ENCODE results near the gene TMEM120A. TPM values are rescaled to one million over a fixed set of nuclear protein-coding genes. Genes with fewer than 3 reads are reported as not detected.

TMEM120A gene
- total RNA-seq, 1 donor from 2014 or later: 21.6 TPM

DNA sequence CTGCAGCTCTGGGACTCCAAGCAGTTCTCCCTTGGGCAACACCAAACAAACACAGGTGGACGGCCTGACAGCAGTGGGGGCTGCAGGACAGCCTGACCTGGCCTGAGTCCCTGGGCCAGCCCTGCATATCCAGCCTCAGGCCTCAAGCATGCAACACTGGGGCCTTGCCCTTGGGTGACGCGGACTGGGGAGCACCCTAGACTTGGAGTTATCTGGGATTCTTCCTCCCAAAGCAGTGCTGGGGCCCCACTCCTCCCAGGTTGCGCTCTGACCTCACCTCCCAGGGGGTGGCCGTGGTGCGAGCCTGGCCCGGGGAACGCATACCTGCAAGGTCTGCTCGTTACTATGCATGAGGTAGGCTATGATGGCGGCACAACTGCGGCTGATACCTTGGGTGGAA, 6.2 kb upstream of the TMEM120A start:
- DNase-seq (ENCODE audit: low read depth) (no peak), FAIRE-seq (no peak)
- peaks cover 26% of the 10 kb centered on the region for H3K36me3 ChIP-seq (ENCODE audit: control insufficient read depth, insufficient read depth, low read length)
- no peaks in the 10 kb centered on the region for H3K27me3 ChIP-seq (ENCODE audit: control insufficient read depth, insufficient read depth, low read length)
- no peak overlapping the region for H3K4me3 ChIP-seq (ENCODE audit: low read depth, low read length)
- TF ChIP-seq CTCF (IDR thresholded peaks at IDR 0.05; ENCODE audit: insufficient read depth, low read length, severe bottlenecking): no peak

GRCh38 chr7:75998038-75998437, 3.6 kb upstream of the TMEM120A start:
- no peaks in the 10 kb centered on the region for H3K27me3 ChIP-seq (ENCODE audit: control insufficient read depth, insufficient read depth, low read length)
- TF ChIP-seq CTCF (IDR thresholded peaks at IDR 0.05; ENCODE audit: insufficient read depth, low read length, severe bottlenecking): no peak
- peaks cover 14% of the 10 kb centered on the region for H3K36me3 ChIP-seq (ENCODE audit: control insufficient read depth, insufficient read depth, low read length)
- H3K4me3 ChIP-seq (ENCODE audit: low read depth, low read length): no peak overlapping the region
- FAIRE-seq (no peak), DNase-seq (ENCODE audit: low read depth) (no peak)

DNA sequence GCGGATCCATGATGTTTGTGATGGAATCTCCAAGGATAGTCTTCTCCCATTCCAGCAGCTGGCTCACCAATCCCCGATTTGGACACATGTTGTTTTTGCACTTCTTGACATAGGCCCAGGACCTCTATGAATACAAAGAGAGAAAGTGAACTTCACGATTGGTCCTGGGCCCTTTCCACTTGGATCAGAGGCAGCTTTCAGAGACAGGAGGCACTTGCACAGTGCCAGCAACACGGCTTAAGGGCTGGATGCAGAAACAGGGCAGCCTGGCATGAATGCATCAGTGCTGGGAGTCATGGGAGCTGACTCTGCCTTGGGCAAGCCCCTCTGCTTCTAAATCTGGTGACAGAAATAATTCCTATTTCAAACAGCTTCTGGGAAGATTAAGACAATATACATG, 2.1 kb upstream of the TMEM120A start:
- TF ChIP-seq CTCF (IDR thresholded peaks at IDR 0.05; ENCODE audit: insufficient read depth, low read length, severe bottlenecking): no peak
- peaks cover 9% of the 10 kb centered on the region for H3K36me3 ChIP-seq (ENCODE audit: control insufficient read depth, insufficient read depth, low read length)
- FAIRE-seq: no peak
- no peak for DNase-seq (ENCODE audit: low read depth)
- H3K27me3 ChIP-seq (ENCODE audit: control insufficient read depth, insufficient read depth, low read length): no peaks in the 10 kb centered on the region
- H3K4me3 ChIP-seq (ENCODE audit: low read depth, low read length): no peak overlapping the region

DNA sequence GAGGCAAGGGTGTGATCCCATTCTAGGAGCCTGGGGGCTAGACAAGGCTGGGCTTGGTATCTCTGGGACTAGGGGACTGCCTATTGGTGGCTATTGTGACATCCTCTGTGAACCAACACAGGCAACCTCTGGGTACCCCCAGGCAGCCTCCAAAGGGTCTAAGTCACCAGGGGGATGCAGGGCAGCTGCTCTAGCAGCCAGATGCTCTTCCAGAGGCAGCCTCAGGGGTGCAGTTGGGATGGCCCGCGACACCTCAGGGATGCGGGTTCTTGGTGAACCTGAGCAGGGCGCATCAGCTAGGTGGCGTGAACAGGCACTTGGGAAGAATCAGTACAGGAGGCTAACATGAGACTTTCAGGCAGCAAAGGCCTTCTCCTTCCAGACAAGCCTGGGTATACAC, 1.6 kb upstream of the TMEM120A start:
- Histone ChIP-seq H3K27me3 (ENCODE audit: control insufficient read depth, insufficient read depth, low read length) (no peaks in the 10 kb centered on the region), H3K4me3 (ENCODE audit: low read depth, low read length) (no peak overlapping the region), H3K36me3 (ENCODE audit: control insufficient read depth, insufficient read depth, low read length) (peaks cover 8% of the 10 kb centered on the region)
- TF ChIP-seq CTCF (IDR thresholded peaks at IDR 0.05; ENCODE audit: insufficient read depth, low read length, severe bottlenecking): no peak
- DNase-seq (ENCODE audit: low read depth) (no peak), FAIRE-seq (no peak)

- H3K27me3 ChIP-seq (ENCODE audit: control insufficient read depth, insufficient read depth, low read length): no peaks in the 10 kb centered on the region
- DNase-seq (ENCODE audit: low read depth): no peak
- FAIRE-seq: no peak
- peaks cover 3% of the 10 kb centered on the region for H3K36me3 ChIP-seq (ENCODE audit: control insufficient read depth, insufficient read depth, low read length)
- no peak for TF ChIP-seq CTCF (IDR thresholded peaks at IDR 0.05; ENCODE audit: insufficient read depth, low read length, severe bottlenecking)
- peak overlapping the region; percentile 88 for H3K4me3 ChIP-seq (ENCODE audit: low read depth, low read length)
These were observed 667 bp upstream of the TMEM120A start for GRCh38 chr7:75995052-75995471.

DNA sequence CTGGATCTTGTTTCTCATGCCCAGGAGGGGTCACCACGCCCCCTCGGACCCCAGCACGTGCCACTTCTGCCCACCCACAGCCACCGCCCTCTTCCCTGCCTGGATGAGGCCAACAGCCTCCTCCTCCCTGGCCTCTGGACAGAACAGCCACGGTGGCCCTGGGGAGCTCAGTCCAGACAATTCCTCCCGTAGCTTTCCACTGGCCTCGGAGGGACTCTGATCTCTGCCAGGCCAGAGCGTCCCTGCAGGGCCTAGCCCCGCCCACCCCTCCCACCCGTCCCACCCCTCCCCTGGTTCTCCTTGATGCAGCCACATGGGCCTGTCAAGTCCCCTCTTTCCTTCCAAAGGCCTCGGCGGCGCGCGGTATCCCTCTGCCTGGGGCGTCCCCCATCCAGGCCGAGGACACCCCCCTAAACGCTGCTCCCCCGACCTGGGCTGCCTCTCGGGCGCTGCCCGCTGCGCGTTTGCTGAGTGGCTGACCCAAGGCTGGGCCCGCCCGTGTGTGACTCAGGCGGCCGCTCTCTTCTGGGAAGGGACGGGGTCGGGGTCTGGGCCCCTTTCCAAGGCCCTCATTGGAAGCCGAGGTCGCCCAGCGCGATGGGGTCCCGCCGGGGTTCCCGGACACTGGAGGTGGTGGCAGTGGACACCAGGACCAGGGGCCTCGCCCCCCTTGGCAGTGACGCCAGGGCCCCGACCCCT, 557 bp downstream of the TMEM120A start:
- no peak for TF ChIP-seq CTCF (IDR thresholded peaks at IDR 0.05; ENCODE audit: insufficient read depth, low read length, severe bottlenecking)
- Histone ChIP-seq H3K27me3 (ENCODE audit: control insufficient read depth, insufficient read depth, low read length) (no peaks in the 10 kb centered on the region), H3K36me3 (ENCODE audit: control insufficient read depth, insufficient read depth, low read length) (peaks cover 2% of the 10 kb centered on the region), H3K4me3 (ENCODE audit: low read depth, low read length) (peak overlapping the region; percentile 88)
- DNase-seq (ENCODE audit: low read depth) (peak; percentile 10), FAIRE-seq (no peak)
